RCC 7860 (cell line): ENCODE data around the gene CLDN12.
"Not testable (repeated sequence)": the region's sequence is repeated elsewhere in the genome, so short reads cannot be mapped to it uniquely, and the experiment has no call there.

ENCODE experiments used
- DNase-seq: peaks from one replicate; pipeline ENCODE4 v3.0.0-alpha.2; 2015; ENCODE audit warnings: low spot score
- FAIRE-seq: peaks from 2 replicates; lab custom pipeline; 2012; peaks lifted over from hg19 to GRCh38; lab: Jason Lieb, UNC

CLDN12 gene

DNA sequence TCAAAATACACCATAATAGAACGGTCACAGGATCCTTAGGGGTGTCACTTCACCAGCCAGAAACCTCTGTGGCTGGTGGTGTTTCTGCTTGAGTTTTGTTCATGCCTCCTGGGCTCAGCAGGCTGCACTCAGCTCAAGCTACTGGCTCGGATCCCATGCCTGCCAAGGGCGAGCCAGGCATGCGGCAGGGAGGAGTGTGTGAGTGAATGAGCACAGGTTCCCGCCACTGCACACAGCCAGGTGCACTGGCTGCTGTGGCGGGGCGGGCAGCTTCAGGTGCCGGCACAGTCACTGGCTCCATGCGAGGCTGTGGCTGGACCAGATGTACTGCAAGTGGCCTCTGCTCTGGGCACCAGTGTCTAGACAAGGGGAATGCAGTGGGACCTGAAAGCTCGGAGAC is 29.5 kb downstream of the CLDN12 start:
- no peak for DNase-seq
- FAIRE-seq, result no peak

DNA sequence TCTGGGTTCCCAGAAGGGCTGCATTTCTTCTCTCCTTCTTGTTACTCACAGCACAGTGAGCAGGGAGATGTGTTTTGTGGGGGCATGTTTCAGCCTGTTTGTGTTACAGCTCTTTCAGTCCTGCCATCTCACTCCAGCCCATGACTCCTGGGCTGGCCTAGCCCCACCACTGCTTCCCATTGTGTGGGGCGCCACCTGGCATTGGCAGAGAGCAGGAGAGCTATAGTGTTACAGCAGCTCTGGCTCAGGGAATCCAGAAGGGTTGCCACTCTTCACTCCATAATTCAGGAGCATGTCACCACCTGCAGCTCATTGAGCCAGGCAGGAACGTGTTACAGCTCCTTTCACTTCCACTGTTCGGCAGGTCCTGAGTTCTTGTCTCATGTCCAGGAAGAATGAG is 30.0 kb downstream of the CLDN12 start:
- no peak for FAIRE-seq
- no peak for DNase-seq

DNA sequence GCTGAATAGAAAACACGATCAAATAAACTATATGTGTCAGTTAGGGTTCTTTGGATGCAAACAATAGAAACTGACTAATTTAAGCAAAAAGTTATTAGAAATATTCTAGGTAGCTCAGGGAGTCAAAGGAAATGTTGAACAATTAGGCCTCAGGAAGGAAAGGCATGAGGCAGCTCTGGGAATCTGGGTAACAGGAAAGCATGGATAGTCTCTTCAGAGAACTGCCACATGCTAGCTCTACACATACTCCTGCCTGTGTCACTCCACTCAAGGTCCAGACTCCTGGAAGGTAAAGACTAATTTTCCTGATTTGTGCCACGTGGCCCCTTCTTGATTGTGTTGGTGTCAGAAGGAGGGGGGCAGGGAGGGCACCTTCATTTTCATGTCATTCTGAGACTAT is 42.4 kb downstream of the CLDN12 start:
- DNase-seq, result no peak
- no peak for FAIRE-seq

DNA sequence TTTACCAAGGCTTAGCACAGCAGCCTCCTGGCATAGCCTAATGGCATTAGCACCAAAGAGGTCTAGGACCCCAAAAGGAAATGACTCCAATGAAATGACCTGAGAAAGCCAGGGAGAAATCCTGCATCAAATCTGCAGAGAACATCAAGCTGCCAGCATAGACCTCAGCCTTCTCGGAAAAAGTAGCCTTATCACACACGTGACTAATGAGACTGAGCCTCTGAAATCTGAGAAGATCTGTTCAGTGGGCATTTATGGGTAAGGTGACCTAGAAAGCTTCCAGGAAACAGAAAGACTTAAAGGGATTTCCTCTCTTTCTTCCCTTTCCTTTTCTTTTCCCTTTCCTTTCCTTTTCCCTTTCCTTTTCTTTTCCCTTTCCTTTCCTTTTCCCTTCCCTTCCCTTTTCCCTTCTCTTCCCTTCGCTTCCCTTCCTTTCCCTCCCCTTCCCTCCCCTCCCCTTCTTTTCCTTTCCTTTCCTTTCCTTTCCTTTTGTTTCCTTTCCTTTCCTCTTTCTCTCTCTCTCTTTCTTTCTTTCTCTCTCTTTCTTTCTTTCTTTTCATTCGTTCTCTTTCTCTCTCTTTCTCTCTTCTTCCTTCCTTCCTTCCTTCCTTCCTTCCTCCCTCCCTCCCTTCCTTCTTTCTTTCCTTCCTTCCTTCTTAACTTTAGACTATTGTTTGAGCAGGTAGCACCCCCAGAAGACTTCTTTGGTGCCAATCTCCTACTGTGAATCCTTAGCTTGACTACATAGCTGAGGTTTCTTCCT is 43.1 kb downstream of the CLDN12 start:
- FAIRE-seq, result no peak
- no peak for DNase-seq

DNA sequence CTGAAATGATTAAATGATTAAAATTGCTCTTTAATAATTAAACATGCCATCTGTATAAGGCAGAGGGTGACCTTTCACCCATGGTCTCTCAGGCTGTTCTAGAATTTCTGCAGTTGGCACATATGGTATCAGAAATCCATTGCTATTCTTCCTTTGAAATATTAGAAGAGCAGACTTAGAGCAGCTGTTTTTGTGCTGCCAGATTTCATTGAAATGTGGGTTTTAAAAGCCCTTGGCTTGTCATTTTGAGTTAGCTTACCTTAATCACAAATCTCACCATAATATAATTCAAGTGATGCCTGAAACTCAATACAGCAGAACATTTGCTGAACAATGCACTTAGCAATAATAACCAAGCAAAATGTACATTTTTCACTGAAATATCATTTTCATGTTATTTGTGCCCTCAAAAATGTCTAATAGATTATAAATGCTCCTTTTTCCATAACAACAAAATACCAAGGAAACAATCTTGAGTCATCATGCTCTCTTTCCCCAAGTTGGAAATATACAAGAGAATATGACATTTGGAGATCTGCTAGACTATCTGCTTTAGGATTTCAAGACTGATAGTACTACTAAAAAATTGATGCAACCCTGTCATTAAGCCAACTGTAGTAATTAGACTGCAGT is 50.1 kb downstream of the CLDN12 start:
- no peak for DNase-seq
- FAIRE-seq, result no peak

DNA sequence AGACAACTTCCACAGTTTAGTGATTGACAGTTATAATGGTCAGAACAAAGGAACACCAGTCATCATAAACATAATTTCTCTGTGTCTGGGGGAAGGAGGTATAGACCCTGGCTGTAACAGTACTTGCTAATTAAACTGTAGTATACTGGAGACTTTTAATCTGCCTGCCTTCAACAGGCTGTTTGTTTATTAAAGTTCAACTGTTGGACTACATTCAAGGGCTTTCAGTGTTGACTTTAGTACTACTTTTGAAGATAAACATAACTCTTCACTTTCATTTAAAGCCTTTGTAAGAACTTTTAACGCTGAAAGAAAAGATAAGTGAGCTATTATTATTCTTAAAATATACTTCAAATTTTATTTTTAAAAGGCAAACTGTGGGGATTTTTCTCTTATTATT is 50.7 kb downstream of the CLDN12 start:
- FAIRE-seq (no peak), DNase-seq (no peak)

DNA sequence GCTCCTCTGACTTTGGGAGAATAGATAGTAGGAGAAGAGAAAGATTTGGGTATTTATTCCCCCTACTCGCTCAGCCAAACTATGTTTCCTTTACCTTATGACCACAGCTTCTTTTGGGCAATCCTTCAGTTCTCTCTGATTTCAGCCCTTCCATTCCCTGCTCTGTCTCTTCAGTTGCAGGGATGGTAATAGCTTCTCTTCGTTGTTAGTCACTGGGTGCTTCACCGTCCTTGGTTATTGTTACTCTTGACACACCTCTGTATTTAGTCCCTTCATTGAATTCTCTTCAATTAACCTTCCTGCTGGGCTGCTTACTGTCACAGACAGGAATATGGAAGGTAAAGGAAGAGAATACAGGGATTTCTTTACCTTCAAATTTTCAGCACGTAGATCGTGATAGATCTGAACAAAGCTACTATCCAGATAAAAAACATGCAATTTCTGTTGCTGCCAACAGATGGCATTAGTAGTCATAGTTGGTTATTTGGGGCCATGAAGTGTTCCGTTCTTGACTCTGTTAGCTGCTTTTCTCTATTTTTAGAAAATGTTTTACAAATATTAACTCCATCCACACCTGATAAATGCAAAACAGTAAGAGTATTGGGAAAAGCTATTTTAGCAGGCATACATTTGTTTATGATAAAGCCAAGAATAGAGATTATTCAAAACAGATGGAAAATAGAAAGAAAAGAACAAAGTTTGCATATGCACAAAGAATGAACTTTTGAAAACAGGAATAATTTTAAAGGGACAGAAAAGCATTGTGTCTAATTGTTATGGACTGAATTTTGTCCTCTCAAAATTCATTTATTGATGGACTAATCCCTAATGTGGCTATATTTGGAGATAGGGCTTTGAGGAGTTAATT is 52.1 kb downstream of the CLDN12 start:
- FAIRE-seq (peak; percentile 86), DNase-seq (peak; percentile 53)

DNA sequence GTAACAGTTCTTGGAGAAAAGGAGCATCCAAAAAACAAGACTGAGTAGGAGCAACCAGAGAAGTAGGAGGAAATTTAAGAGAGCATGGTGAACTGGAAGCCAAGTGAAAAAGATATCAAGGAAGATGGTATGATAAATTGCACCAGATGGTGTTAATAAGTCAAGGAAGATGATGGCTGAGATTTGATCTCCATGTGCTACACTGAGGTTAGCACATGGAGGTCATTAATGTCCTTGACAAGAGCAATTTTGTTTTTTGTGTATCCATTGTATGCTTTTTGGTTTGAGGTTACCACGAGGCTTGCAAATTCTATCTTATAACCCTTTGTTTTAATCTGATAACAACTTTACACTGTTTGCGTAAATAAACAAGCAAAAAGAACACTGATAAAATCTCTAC is 54.8 kb downstream of the CLDN12 start:
- DNase-seq, result no peak

DNA sequence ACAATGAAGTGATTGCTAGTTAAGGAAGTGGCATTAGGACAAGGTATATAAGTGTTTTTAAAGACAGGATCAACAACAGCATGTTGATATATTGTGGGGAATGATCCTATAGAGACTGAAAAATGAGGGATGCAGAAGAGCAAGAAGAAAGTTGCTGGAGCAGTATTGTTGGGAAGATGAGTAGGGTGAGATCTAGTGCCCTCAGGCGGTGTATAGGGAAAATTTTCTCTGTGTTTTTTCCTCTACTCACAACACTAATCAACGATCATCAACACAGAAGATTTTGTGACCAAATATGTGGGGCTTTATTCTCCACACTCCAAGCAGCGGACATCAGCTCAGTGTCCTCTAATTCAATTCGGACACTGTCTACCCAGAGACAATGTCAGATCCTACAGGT is 56.6 kb downstream of the CLDN12 start:
- FAIRE-seq, result no peak
- no peak for DNase-seq

More for the DNA sequence above, 54.8 kb downstream of the CLDN12 start:
- FAIRE-seq, result no peak

DNA sequence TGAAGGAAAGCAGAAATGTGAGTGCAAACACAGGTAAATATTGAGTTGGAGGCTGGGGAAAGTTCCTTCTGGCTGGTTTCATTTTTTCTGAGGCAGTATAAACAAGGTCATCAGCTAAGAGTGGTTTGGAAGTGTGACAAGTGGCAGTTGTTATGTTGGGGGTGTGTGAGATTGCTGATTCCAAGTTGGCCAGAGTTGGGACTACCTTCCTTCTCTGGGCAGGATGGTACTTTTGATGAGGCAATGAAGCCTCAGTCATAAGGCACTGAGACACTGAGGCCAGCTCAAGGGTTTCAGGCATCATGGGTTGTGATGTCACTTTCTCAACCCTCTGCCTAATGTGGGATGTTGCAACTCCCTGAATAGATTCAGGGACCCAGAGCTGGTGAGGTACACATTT is 58.0 kb downstream of the CLDN12 start:
- DNase-seq (no peak), FAIRE-seq (no peak)

DNA sequence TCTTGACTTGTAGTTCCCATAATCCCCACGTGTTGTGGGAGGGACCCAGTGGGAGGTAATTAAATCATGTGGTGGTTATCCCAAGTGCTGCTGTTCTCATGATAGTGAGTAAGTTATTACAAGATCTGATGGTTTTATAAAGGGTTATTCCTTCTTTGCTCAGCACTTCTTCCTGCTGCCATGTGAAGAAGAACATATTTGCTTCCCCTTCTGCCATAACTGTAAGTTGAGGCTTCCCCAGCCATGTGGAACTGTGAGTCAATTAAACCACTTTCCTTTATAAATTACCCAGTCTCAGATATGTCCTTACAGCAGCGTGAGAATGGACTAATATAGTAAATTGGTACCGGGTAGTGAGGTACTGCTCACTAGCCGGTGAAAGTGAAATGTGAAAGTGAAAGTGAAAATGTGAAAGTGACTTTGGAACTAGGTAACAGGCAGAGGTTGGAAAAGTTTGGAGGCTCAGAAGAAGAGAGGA is 59.9 kb downstream of the CLDN12 start:
- DNase-seq, result peak; percentile 33
- not testable (repeated sequence) for FAIRE-seq
